K562 (cell line): ENCODE data around the gene ST6GALNAC6. TPM values are rescaled to one million over a fixed set of nuclear protein-coding genes. Genes with fewer than 3 reads are reported as not detected.

Experiments used
- BCOR ChIP-seq: fragments of 450-650 bp; IDR thresholded peaks from 2 replicates; pipeline ENCODE4 v1.6.1; 2016
- CEBPG ChIP-seq, 3 experiments: fragments of 200-800 bp in 1 of 3; sonication (Bioruptor generic) in 1 of 3; sonication (generic) in 1 of 3; formaldehyde crosslinking in 1 of 3; IDR thresholded peaks in 2 of 3; conservative IDR thresholded peaks in 1 of 3; 2 replicates each; pipeline versions ENCODE4 v1.6.1 to v1.8.0; 2016 to 2022; ENCODE audit warnings: missing compliant biosample characterization in 2 of 3, missing genetic modification characterization in 2 of 3, mild to moderate bottlenecking in 1 of 3, missing genetic modification reagents in 1 of 3
- ESRRA ChIP-seq: fragments of 450-650 bp; IDR thresholded peaks from 2 replicates; pipeline ENCODE4 v1.6.1; 2014; ENCODE audit warnings: low read depth, mild to moderate bottlenecking, moderate library complexity, borderline replicate concordance
- HDAC3 ChIP-seq: fragments of 450-650 bp; IDR thresholded peaks from 2 replicates; pipeline ENCODE4 v1.6.1; 2018; ENCODE audit warnings: borderline replicate concordance, mild to moderate bottlenecking, moderate library complexity; ENCODE audit not compliant: partially characterized antibody
- MAX ChIP-seq: sonication (generic); formaldehyde crosslinking; IDR thresholded peaks from 2 replicates; pipeline ENCODE4 v1.9.0; 2022; ENCODE audit warnings: mild to moderate bottlenecking, missing genetic modification reagents
- NONO ChIP-seq, 2 experiments: fragments of 200-400 bp in 1 of 2; fragments of 450-650 bp in 1 of 2; formaldehyde crosslinking in 1 of 2; IDR thresholded peaks; 2 replicates each; pipeline ENCODE4 v1.6.1; 2017; ENCODE audit warnings: low read depth in 2 of 2, mild to moderate bottlenecking in 2 of 2, moderate library complexity in 2 of 2, low read length in 1 of 2
- NRF1 ChIP-seq, 2 experiments: fragments of 450-650 bp; IDR thresholded peaks in 1 of 2; conservative IDR thresholded peaks in 1 of 2; 2 replicates each; pipeline ENCODE4 v1.6.1; 2014; ENCODE audit warnings: mild to moderate bottlenecking in 2 of 2
- POLR2B ChIP-seq: fragments of 450-650 bp; IDR thresholded peaks from 2 replicates; pipeline ENCODE4 v1.6.1; 2018; ENCODE audit warnings: low read depth; ENCODE audit not compliant: partially characterized antibody
- POLR2G ChIP-seq: fragments of 200-400 bp; formaldehyde crosslinking; IDR thresholded peaks from 2 replicates; pipeline ENCODE4 v1.6.1; 2017; ENCODE audit warnings: low read depth, mild to moderate bottlenecking, antibody characterized with exemption, low read length, moderate library complexity
- PREB ChIP-seq: sonication (generic); formaldehyde crosslinking; IDR thresholded peaks from 2 replicates; pipeline ENCODE4 v1.8.1; 2023; ENCODE audit warnings: mild to moderate bottlenecking, missing genetic modification reagents
- SMC3 ChIP-seq: conservative IDR thresholded peaks from 2 replicates; pipeline ENCODE4 v1.6.1; 2011; ENCODE audit warnings: low read depth, low read length, improper control_type of control experiment; ENCODE audit not compliant: insufficient read depth
- XRCC3 ChIP-seq: fragments of 450-650 bp; IDR thresholded peaks from 2 replicates; pipeline ENCODE4 v1.6.1; 2017; ENCODE audit warnings: mild to moderate bottlenecking, moderate library complexity
- ZNF184 ChIP-seq: sonication (generic); formaldehyde crosslinking; IDR thresholded peaks from 2 replicates; pipeline ENCODE4 v1.5.0; 2020; ENCODE audit warnings: missing genetic modification reagents
- ZNF263 ChIP-seq: sonication (generic); formaldehyde crosslinking; IDR thresholded peaks from 2 replicates; pipeline ENCODE4 v1.8.0; 2022; ENCODE audit warnings: mild to moderate bottlenecking, missing genetic modification reagents, borderline replicate concordance
- ZNF511 ChIP-seq: sonication (generic); formaldehyde crosslinking; IDR thresholded peaks from 2 replicates; pipeline ENCODE4 v1.8.0; 2022; ENCODE audit warnings: mild to moderate bottlenecking, missing genetic modification reagents
- polyA plus RNA-seq, 8 experiments: library from polyadenylated mRNA; depleted of rRNA in 4 of 8; stranded (reverse) in 5 of 8; unstranded in 3 of 8; fragments of >200 nt; fragmentation: Nextera tagmentation in 2 of 8; fragmentation: Illumina TruSeq in 1 of 8; extraction: Ambion mirVana in 2 of 8; extraction: Trizol in 1 of 8; gene quantifications; 2 replicates each; pipeline versions ENCODE4 v1.2.1 to v1.2.3, GENCODE V29; 2011 to 2014; ENCODE audit warnings: inconsistent platforms in 1 of 8, missing spikeins in 1 of 8
- total RNA-seq, 7 experiments: library from RNA; depleted of rRNA in 6 of 7; stranded (reverse); fragments of >200 nt in 6 of 7; fragmentation: Illumina TruSeq in 2 of 7; extraction: Trizol in 2 of 7; gene quantifications; 2 replicates each; pipeline versions ENCODE4 v1.2.1 to v1.2.3, GENCODE V29; 2011 to 2021; ENCODE audit warnings: low replicate concordance in 1 of 7
- TF ChIP-seq, protein P1 (sequence below): fragments of 450-650 bp; IDR thresholded peaks from 2 replicates; pipeline ENCODE4 v1.6.1; 2016; ENCODE audit warnings: mild to moderate bottlenecking
- TF ChIP-seq, protein P2 (sequence below): fragments of 250-450 bp; sonication (Bioruptor Pico); IDR thresholded peaks from 2 replicates; pipeline ENCODE4 v1.8.0; 2022; ENCODE audit warnings: inconsistent platforms
- TF ChIP-seq, protein P3 (sequence below): sonication (generic); formaldehyde crosslinking; IDR thresholded peaks from 2 replicates; pipeline ENCODE4 v1.8.1; 2023; ENCODE audit warnings: mild to moderate bottlenecking, missing genetic modification reagents

Gene ST6GALNAC6
- total and polyA plus RNA-seq, 9 of the 15 experiments (the other 6 are each of a cell fraction or from before 2014, with no cell fraction given): 0.13 to 23.0 (median 14.5) TPM

GRCh38 chr9:127928676-127929624, 29.5 kb upstream of the ST6GALNAC6 start (continued):
- TF ChIP-seq, protein P1, sequence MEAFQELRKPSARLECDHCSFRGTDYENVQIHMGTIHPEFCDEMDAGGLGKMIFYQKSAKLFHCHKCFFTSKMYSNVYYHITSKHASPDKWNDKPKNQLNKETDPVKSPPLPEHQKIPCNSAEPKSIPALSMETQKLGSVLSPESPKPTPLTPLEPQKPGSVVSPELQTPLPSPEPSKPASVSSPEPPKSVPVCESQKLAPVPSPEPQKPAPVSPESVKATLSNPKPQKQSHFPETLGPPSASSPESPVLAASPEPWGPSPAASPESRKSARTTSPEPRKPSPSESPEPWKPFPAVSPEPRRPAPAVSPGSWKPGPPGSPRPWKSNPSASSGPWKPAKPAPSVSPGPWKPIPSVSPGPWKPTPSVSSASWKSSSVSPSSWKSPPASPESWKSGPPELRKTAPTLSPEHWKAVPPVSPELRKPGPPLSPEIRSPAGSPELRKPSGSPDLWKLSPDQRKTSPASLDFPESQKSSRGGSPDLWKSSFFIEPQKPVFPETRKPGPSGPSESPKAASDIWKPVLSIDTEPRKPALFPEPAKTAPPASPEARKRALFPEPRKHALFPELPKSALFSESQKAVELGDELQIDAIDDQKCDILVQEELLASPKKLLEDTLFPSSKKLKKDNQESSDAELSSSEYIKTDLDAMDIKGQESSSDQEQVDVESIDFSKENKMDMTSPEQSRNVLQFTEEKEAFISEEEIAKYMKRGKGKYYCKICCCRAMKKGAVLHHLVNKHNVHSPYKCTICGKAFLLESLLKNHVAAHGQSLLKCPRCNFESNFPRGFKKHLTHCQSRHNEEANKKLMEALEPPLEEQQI: no peak
- TF ChIP-seq NRF1 (conservative IDR thresholded peaks at IDR 0.05 in 1 of 2, IDR thresholded peaks at IDR 0.05 in 1 of 2) (no peak), PREB (CRISPR knock-in tag) (no peak), NONO (IDR thresholded peaks at IDR 0.05; ENCODE audit: low read depth in 2 of 2, low read length in 1 of 2) (no peak), ZNF511 (CRISPR knock-in tag) (no peak), MAX (CRISPR knock-in tag) (no peak), POLR2B (no peak), XRCC3 (no peak), POLR2G (peak; percentile 51; the same call in 1 of the 2 replicates), ZNF263 (CRISPR knock-in tag) (no peak; the same call in 1 of the 2 replicates), ESRRA (no peak), BCOR (peak; percentile 86), ZNF184 (no peak), HDAC3 (no peak), SMC3 (no peak), CEBPG (CRISPR knock-in tag; IDR thresholded peaks at IDR 0.05) (peak; percentile 91), CEBPG (tag; conservative IDR thresholded peaks at IDR 0.05 in 1 of 2, IDR thresholded peaks at IDR 0.05 in 1 of 2) (no peak)
- TF ChIP-seq, protein P2, sequence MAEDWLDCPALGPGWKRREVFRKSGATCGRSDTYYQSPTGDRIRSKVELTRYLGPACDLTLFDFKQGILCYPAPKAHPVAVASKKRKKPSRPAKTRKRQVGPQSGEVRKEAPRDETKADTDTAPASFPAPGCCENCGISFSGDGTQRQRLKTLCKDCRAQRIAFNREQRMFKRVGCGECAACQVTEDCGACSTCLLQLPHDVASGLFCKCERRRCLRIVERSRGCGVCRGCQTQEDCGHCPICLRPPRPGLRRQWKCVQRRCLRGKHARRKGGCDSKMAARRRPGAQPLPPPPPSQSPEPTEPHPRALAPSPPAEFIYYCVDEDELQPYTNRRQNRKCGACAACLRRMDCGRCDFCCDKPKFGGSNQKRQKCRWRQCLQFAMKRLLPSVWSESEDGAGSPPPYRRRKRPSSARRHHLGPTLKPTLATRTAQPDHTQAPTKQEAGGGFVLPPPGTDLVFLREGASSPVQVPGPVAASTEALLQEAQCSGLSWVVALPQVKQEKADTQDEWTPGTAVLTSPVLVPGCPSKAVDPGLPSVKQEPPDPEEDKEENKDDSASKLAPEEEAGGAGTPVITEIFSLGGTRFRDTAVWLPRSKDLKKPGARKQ (CRISPR knock-in tag): no peak
- TF ChIP-seq, protein P3, sequence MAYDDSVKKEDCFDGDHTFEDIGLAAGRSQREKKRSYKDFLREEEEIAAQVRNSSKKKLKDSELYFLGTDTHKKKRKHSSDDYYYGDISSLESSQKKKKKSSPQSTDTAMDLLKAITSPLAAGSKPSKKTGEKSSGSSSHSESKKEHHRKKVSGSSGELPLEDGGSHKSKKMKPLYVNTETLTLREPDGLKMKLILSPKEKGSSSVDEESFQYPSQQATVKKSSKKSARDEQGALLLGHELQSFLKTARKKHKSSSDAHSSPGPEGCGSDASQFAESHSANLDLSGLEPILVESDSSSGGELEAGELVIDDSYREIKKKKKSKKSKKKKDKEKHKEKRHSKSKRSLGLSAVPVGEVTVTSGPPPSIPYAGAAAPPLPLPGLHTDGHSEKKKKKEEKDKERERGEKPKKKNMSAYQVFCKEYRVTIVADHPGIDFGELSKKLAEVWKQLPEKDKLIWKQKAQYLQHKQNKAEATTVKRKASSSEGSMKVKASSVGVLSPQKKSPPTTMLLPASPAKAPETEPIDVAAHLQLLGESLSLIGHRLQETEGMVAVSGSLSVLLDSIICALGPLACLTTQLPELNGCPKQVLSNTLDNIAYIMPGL (CRISPR knock-in tag): no peak
